ENCODE data around the gene ZNF790. TPM values are rescaled to one million over a fixed set of nuclear protein-coding genes. Genes with fewer than 3 reads are reported as not detected.

The ZNF790 gene
- total RNA-seq (2021; ENCODE audit: unreplicated experiment) (5.8 TPM), Bru-seq, nascent RNA (percentile 65 among the genes with signal in this experiment), BruChase-seq, experiment 1, labeled RNA remaining after a 2-hour chase (percentile 70 among the genes with signal in this experiment), BruChase-seq, experiment 2, labeled RNA remaining after a 6-hour chase (percentile 66 among the genes with signal in this experiment)
- polyA plus RNA-seq (2012; ENCODE audit: insufficient read length): 4.0 TPM
- long read RNA-seq, partial matches to known transcripts: 0 of 13 reads
- long read RNA-seq, other reads (novel, unspliced or antisense): 6 of 13 reads

DNA sequence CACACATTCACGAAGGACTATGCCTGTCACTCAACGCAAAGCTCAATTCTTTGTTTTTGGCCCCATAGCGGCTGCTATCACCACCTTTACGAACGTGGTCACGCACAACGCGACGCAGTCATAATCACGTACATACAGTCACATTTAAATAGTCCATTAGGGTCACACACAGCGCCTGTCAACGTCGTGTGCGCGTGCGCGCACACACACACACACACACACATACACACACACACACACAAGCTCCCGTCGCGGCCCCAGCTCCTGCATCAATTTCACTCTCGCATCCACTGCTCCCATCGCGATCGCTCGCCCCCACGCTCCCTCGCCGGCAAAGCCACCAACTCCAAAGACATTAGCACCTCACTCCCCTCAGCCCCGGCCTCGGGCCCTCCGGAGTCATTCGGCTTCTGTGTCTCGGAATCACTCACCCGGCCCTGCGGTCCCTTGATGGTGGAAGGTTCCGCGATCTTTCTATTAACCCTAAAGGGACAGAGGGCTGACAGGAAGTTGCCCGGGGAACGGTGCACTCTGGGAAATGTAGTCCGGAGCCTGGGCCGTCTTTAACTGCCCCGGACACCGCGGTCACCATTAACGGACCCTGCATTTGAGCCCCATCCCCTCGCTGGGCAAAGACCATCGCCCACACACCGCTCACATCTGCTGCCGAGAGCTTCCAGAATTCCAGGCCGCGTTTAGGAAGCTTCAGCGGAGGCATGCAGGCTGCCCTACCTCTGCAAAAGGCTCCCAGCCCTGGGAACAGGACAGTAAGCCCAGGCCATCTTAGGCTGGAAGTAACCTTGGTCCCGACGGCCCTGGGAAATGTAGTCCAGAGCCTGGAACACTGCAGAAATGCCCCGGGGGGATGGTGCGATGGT lies at the start of gene ZNF790:
Gene ZNF790 (minus strand): TSS at position 482 of the 878 bp plus-strand sequence. CDS start 12,768 bp downstream, outside the sequence.
- in situ Hi-C loops (cut with HindIII; ENCODE audit: low pct_unique_long_range_greater_than_20kb, low sequenced_read_pairs) (no loop called here), intact Hi-C loops (cut with micrococcal nuclease; ENCODE audit: unreplicated experiment) (no loop called here)
- Histone ChIP-seq H3K36me3 (ENCODE audit: control insufficient read depth, insufficient read depth, low read length) (no peaks in the 10 kb centered on the region), H3K4me1 (ENCODE audit: control insufficient read depth, insufficient read depth, low read length) (peaks cover 3% of the 10 kb centered on the region; the same call in 1 of the 2 replicates), H3K9me3 (ENCODE audit: control insufficient read depth, insufficient read depth, low read depth, low read length) (peaks cover 17% of the 10 kb centered on the region; the same call in 1 of the 2 replicates), H3K27me3 (ENCODE audit: control insufficient read depth, insufficient read depth, low read length) (no peaks in the 10 kb centered on the region), H3K27ac (ENCODE audit: low read length) (peak within 1 kb of the TSS; percentile 94), H3K4me3 (ENCODE audit: low read depth in 2 of 2, low read length in 2 of 2) (peak within 1 kb of the TSS; percentile 75 to 93)
- ChIA-PET POLR2A (interaction anchor here (0.7 to 0.9 kb wide), 3 partner anchors 65 to 598 kb away, joined by 3 to 4 read pairs (median 3); partner anchors contain the start of gene ZNF850), CTCF (interaction anchor here (0.6 to 0.7 kb wide), 4 partner anchors 56 to 640 kb away, joined by 3 to 10 read pairs (median 3); no protein-coding TSS in a partner anchor)
- TF ChIP-seq TCF7L2 (IDR thresholded peaks at IDR 0.05; ENCODE audit: low read depth, low read length): peak; percentile 95
- TF ChIP-seq POLR2AphosphoS5 (IDR thresholded peaks at IDR 0.05; ENCODE audit: low read depth, low read length): peak; percentile 94
- TF ChIP-seq SIN3A (IDR thresholded peaks at IDR 0.05; ENCODE audit: borderline replicate concordance, insufficient read depth, low read depth, low read length): peak; percentile 94
- TF ChIP-seq, protein P1, sequence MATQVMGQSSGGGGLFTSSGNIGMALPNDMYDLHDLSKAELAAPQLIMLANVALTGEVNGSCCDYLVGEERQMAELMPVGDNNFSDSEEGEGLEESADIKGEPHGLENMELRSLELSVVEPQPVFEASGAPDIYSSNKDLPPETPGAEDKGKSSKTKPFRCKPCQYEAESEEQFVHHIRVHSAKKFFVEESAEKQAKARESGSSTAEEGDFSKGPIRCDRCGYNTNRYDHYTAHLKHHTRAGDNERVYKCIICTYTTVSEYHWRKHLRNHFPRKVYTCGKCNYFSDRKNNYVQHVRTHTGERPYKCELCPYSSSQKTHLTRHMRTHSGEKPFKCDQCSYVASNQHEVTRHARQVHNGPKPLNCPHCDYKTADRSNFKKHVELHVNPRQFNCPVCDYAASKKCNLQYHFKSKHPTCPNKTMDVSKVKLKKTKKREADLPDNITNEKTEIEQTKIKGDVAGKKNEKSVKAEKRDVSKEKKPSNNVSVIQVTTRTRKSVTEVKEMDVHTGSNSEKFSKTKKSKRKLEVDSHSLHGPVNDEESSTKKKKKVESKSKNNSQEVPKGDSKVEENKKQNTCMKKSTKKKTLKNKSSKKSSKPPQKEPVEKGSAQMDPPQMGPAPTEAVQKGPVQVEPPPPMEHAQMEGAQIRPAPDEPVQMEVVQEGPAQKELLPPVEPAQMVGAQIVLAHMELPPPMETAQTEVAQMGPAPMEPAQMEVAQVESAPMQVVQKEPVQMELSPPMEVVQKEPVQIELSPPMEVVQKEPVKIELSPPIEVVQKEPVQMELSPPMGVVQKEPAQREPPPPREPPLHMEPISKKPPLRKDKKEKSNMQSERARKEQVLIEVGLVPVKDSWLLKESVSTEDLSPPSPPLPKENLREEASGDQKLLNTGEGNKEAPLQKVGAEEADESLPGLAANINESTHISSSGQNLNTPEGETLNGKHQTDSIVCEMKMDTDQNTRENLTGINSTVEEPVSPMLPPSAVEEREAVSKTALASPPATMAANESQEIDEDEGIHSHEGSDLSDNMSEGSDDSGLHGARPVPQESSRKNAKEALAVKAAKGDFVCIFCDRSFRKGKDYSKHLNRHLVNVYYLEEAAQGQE (IDR thresholded peaks at IDR 0.05; ENCODE audit: insufficient read depth in 1 of 2, low read depth in 2 of 2, low read length in 1 of 2): peak; percentile 12 to 63; a peak in 1 of 4 replicates
- TF ChIP-seq, protein P2, sequence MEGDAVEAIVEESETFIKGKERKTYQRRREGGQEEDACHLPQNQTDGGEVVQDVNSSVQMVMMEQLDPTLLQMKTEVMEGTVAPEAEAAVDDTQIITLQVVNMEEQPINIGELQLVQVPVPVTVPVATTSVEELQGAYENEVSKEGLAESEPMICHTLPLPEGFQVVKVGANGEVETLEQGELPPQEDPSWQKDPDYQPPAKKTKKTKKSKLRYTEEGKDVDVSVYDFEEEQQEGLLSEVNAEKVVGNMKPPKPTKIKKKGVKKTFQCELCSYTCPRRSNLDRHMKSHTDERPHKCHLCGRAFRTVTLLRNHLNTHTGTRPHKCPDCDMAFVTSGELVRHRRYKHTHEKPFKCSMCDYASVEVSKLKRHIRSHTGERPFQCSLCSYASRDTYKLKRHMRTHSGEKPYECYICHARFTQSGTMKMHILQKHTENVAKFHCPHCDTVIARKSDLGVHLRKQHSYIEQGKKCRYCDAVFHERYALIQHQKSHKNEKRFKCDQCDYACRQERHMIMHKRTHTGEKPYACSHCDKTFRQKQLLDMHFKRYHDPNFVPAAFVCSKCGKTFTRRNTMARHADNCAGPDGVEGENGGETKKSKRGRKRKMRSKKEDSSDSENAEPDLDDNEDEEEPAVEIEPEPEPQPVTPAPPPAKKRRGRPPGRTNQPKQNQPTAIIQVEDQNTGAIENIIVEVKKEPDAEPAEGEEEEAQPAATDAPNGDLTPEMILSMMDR (IDR thresholded peaks at IDR 0.05): no peak
- ATAC-seq (peak; percentile 98), DNase-seq (ENCODE audit: low read depth, low spot score) (peak; percentile 89)
- BruUV-seq (replicated peaks): no TSS peak

DNA sequence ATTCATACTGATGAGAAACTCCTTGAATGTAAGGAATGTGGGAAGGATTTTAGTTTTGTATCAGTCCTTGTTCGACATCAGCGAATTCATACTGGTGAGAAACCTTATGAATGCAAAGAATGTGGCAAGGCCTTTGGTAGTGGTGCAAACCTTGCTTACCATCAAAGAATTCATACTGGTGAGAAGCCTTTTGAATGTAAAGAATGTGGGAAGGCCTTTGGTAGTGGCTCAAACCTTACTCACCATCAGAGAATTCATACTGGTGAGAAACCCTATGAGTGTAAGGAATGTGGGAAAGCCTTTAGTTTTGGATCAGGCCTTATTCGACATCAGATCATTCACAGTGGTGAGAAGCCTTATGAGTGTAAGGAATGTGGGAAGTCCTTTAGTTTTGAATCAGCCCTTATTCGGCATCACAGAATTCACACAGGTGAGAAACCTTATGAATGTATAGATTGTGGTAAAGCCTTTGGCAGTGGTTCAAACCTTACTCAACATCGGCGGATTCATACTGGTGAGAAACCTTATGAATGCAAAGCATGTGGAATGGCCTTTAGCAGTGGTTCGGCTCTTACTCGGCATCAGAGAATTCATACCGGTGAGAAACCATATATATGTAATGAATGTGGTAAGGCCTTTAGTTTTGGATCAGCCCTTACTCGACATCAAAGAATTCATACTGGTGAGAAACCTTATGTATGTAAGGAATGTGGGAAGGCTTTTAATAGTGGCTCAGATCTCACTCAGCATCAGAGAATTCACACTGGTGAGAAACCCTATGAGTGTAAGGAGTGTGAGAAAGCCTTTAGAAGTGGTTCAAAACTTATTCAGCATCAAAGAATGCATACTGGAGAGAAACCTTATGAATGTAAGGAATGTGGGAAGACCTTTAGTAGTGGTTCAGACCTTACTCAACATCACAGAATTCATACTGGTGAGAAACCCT lies 39.1 kb upstream of the ZNF790 start:
- BruUV-seq (replicated peaks): no TSS peak
- Histone ChIP-seq H3K9me3 (ENCODE audit: control insufficient read depth, insufficient read depth, low read depth, low read length) (peaks cover 86% of the 10 kb centered on the region), H3K27me3 (ENCODE audit: control insufficient read depth, insufficient read depth, low read length) (no peaks in the 10 kb centered on the region), H3K4me3 (ENCODE audit: low read depth in 2 of 2, low read length in 2 of 2) (no peak overlapping the region), H3K27ac (ENCODE audit: low read length) (no peak overlapping the region), H3K36me3 (ENCODE audit: control insufficient read depth, insufficient read depth, low read length) (no peaks in the 10 kb centered on the region), H3K4me1 (ENCODE audit: control insufficient read depth, insufficient read depth, low read length) (no peaks in the 10 kb centered on the region)
- ChIA-PET POLR2A (no interaction called here), CTCF (no interaction called here)
- in situ Hi-C loops (cut with HindIII; ENCODE audit: low pct_unique_long_range_greater_than_20kb, low sequenced_read_pairs): no loop called here
- intact Hi-C loops (cut with micrococcal nuclease; ENCODE audit: unreplicated experiment): no loop called here
- ATAC-seq: no peak
- DNase-seq (ENCODE audit: low read depth, low spot score): no peak
- TF ChIP-seq POLR2AphosphoS5 (IDR thresholded peaks at IDR 0.05; ENCODE audit: low read depth, low read length) (no peak), SIN3A (IDR thresholded peaks at IDR 0.05; ENCODE audit: borderline replicate concordance, insufficient read depth, low read depth, low read length) (no peak), TCF7L2 (IDR thresholded peaks at IDR 0.05; ENCODE audit: low read depth, low read length) (no peak)
- TF ChIP-seq, protein P1 (IDR thresholded peaks at IDR 0.05; ENCODE audit: insufficient read depth in 1 of 2, low read depth in 2 of 2, low read length in 1 of 2): no peak
- TF ChIP-seq, protein P2 (IDR thresholded peaks at IDR 0.05): no peak
